GM23338 (cell line): ENCODE results near the gene DHRSX. TPM values are rescaled to one million over a fixed set of nuclear protein-coding genes. Genes with fewer than 3 reads are reported as not detected.
A peak's percentile ranks its signal among the peaks of the same experiment; 100 is the strongest.
"Not testable (repeated sequence)": the region's sequence is repeated elsewhere in the genome, so short reads cannot be mapped to it uniquely, and the experiment has no call there.

Experiments used
- ATAC-seq: fragments of 200-7000 bp; cut with Tn5 transposase; 3 replicates; pipeline ENCODE4 v1.9.1; 2020
- DNase-seq: peaks from one replicate; pipeline ENCODE4 v3.0.0-alpha.2; 2015; ENCODE audit warnings: low spot score
- H2AFZ ChIP-seq: fragments of 200-600 bp; sonication (generic); 2 replicates; pipeline ENCODE4 v1.8.0; 2016; ENCODE audit warnings: antibody characterized with exemption, mild to moderate bottlenecking, moderate library complexity
- H3F3A ChIP-seq: fragments of 200-600 bp; sonication (generic); replicated peaks from 2 replicates; pipeline ENCODE4 v1.8.0; 2017; ENCODE audit warnings: antibody characterized with exemption, mixed run types, low read depth
- H3K27ac ChIP-seq: fragments of 200-600 bp; sonication (generic); 2 replicates; pipeline ENCODE4 v1.6.1; 2016; ENCODE audit warnings: low read depth
- H3K27me3 ChIP-seq: fragments of 200-600 bp; sonication (generic); 2 replicates; pipeline ENCODE4 v1.8.0; 2016; ENCODE audit warnings: mild to moderate bottlenecking, mixed run types, moderate library complexity; ENCODE audit not compliant: insufficient read depth
- H3K36me3 ChIP-seq: fragments of 200-600 bp; sonication (generic); 2 replicates; pipeline ENCODE4 v1.8.0; 2016; ENCODE audit warnings: mild to moderate bottlenecking; ENCODE audit not compliant: insufficient read depth
- H3K4me1 ChIP-seq: fragments of 200-600 bp; sonication (generic); 2 replicates; pipeline ENCODE4 v1.8.0; 2016; ENCODE audit warnings: mild to moderate bottlenecking, moderate library complexity; ENCODE audit not compliant: insufficient read depth
- H3K4me2 ChIP-seq: fragments of 200-600 bp; sonication (generic); 2 replicates; pipeline ENCODE4 v1.7.1; 2017; ENCODE audit warnings: mixed run types
- H3K4me3 ChIP-seq: fragments of 200-600 bp; sonication (generic); 2 replicates; pipeline ENCODE4 v1.6.1; 2016; ENCODE audit warnings: mixed run types
- H3K79me2 ChIP-seq: fragments of 200-600 bp; sonication (generic); replicated peaks from 2 replicates; pipeline ENCODE4 v1.8.0; 2017; ENCODE audit warnings: mild to moderate bottlenecking; ENCODE audit not compliant: insufficient read depth
- H3K9me2 ChIP-seq: fragments of 200-600 bp; sonication (generic); 2 replicates; pipeline ENCODE4 v1.8.0; 2017; ENCODE audit not compliant: insufficient read depth
- H4K20me1 ChIP-seq: fragments of 200-600 bp; sonication (generic); replicated peaks from 2 replicates; pipeline ENCODE4 v1.8.0; 2017; ENCODE audit warnings: mild to moderate bottlenecking; ENCODE audit not compliant: insufficient read depth
- H3K27ac Mint-ChIP-seq: 2 replicates; pipeline ENCODE4 v1.8.0; 2020; ENCODE audit warnings: inconsistent platforms, mild to moderate bottlenecking, moderate library complexity, mixed read lengths
- H3K27me3 Mint-ChIP-seq: 3 replicates; pipeline ENCODE4 v1.8.0; 2022; ENCODE audit warnings: low read depth, mild to moderate bottlenecking, moderate library complexity, mixed read lengths, inconsistent platforms; ENCODE audit not compliant: insufficient read depth, poor library complexity
- H3K36me3 Mint-ChIP-seq: 3 replicates; pipeline ENCODE4 v1.8.0; 2021; ENCODE audit warnings: low read depth, mild to moderate bottlenecking, inconsistent platforms, moderate library complexity, mixed read lengths
- H3K4me1 Mint-ChIP-seq: 3 replicates; pipeline ENCODE4 v1.8.0; 2020; ENCODE audit warnings: mild to moderate bottlenecking, inconsistent platforms, mixed read lengths
- H3K4me3 Mint-ChIP-seq: 3 replicates; pipeline ENCODE4 v1.8.0; 2021; ENCODE audit warnings: moderate library complexity, mild to moderate bottlenecking, inconsistent platforms, mixed read lengths
- H3K9me3 Mint-ChIP-seq: 3 replicates; pipeline ENCODE4 v1.8.0; 2020; ENCODE audit warnings: moderate library complexity, mild to moderate bottlenecking, inconsistent platforms, mixed read lengths
- CREB1 ChIP-seq: fragments of 250-450 bp; sonication (Bioruptor Pico); IDR thresholded peaks from 2 replicates; pipeline ENCODE4 v1.5.0; 2020; ENCODE audit warnings: low read depth, mild to moderate bottlenecking, moderate library complexity
- CTCF ChIP-seq, 2 experiments: fragments of 200-600 bp in 1 of 2; sonication (generic) in 1 of 2; conservative IDR thresholded peaks; 2 replicates each; pipeline versions ENCODE4 v1.5.1 to v1.6.1; 2016 to 2017; ENCODE audit warnings: antibody characterized with exemption in 2 of 2, low read depth in 2 of 2, mild to moderate bottlenecking in 2 of 2, moderate library complexity in 1 of 2
- ETS1 ChIP-seq: IDR thresholded peaks from 2 replicates; pipeline ENCODE4 v1.6.1; 2016; ENCODE audit warnings: antibody characterized with exemption
- EZH2 ChIP-seq: fragments of 200-600 bp; sonication (generic); IDR thresholded peaks from one replicate; pipeline ENCODE4 v1.8.0; 2017; ENCODE audit warnings: antibody characterized with exemption, mild to moderate bottlenecking, low read depth; ENCODE audit not compliant: unreplicated experiment
- EZH2phosphoT487 ChIP-seq: fragments of 200-600 bp; sonication (generic); IDR thresholded peaks from one replicate; pipeline ENCODE4 v1.8.1; 2018; ENCODE audit warnings: antibody characterized with exemption; ENCODE audit not compliant: unreplicated experiment
- JUNB ChIP-seq: IDR thresholded peaks from one replicate; pipeline ENCODE4 v1.6.1; 2016; ENCODE audit warnings: antibody characterized with exemption; ENCODE audit not compliant: unreplicated experiment
- POLR2AphosphoS5 ChIP-seq: IDR thresholded peaks from 2 replicates; pipeline ENCODE4 v1.6.1; 2016; ENCODE audit warnings: antibody characterized with exemption, low read depth
- REST ChIP-seq: IDR thresholded peaks from one replicate; pipeline ENCODE4 v1.6.1; 2018; ENCODE audit warnings: antibody characterized with exemption; ENCODE audit not compliant: unreplicated experiment
- polyA plus RNA-seq: library from polyadenylated mRNA; unstranded; fragments of >200 nt; fragmentation: Nextera tagmentation; extraction: Ambion mirVana; gene quantifications from 2 replicates; pipeline ENCODE4 v1.2.1, GENCODE V29; 2016
- total RNA-seq: library from RNA; depleted of rRNA; stranded (reverse); fragments of >200 nt; shearing (Covaris generic); gene quantifications from 2 replicates; pipeline ENCODE4 v1.2.3, GENCODE V29; 2014

The DHRSX gene
- total and polyA plus RNA-seq, 2 experiments from 2014 or later, result 33.9 to 43.0 TPM

GRCh38 chrX:2271595-2271994, 229.2 kb downstream of the DHRSX start:
- H4K20me1 ChIP-seq, ATAC-seq, H3K27me3 Mint-ChIP-seq, H2AFZ ChIP-seq, H3K27me3 ChIP-seq, H3K79me2 ChIP-seq, H3K4me2 ChIP-seq, H3K36me3 ChIP-seq, H3F3A ChIP-seq, H3K4me3 ChIP-seq, H3K4me3 Mint-ChIP-seq, DNase-seq, H3K9me2 ChIP-seq: not testable (repeated sequence)
- H3K4me1 Mint-ChIP-seq, result peaks cover 12% of the 10 kb centered on the region
- peak overlapping the region; percentile 24; the same call in 1 of the 2 replicates for H3K27ac ChIP-seq
- H3K36me3 Mint-ChIP-seq, result peaks cover 37% of the 10 kb centered on the region
- H3K27ac Mint-ChIP-seq, result peak overlapping the region; percentile 55; the same call in 1 of the 2 replicates
- H3K4me1 ChIP-seq, result peaks cover 11% of the 10 kb centered on the region; the same call in 1 of the 2 replicates
- peaks cover 14% of the 10 kb centered on the region for H3K9me3 Mint-ChIP-seq

- not testable (repeated sequence) for DNase-seq, H3K4me2 ChIP-seq, H3K36me3 ChIP-seq, ATAC-seq, H2AFZ ChIP-seq, H3K27ac ChIP-seq, H3K79me2 ChIP-seq, H4K20me1 ChIP-seq, H3K4me3 ChIP-seq, H3K4me3 Mint-ChIP-seq, H3K27me3 Mint-ChIP-seq, H3K9me2 ChIP-seq, H3K27me3 ChIP-seq, H3F3A ChIP-seq
- Mint-ChIP-seq H3K4me1 (peaks cover 12% of the 10 kb centered on the region), H3K27ac (peak overlapping the region; percentile 55; the same call in 1 of the 2 replicates), H3K36me3 (peaks cover 40% of the 10 kb centered on the region), H3K9me3 (peaks cover 10% of the 10 kb centered on the region)
- H3K4me1 ChIP-seq, result peaks cover 11% of the 10 kb centered on the region; the same call in 1 of the 2 replicates
Measured at GRCh38 chrX:2270783-2271182, 230.0 kb downstream of the DHRSX start.

- no peak overlapping the region for H3K4me3 ChIP-seq
- ATAC-seq (no peak), DNase-seq (no peak)
- peaks cover 3% of the 10 kb centered on the region; the same call in 1 of the 2 replicates for H3K79me2 ChIP-seq
- H3K36me3 ChIP-seq, result no peaks in the 10 kb centered on the region; the same call in 1 of the 2 replicates
- H4K20me1 ChIP-seq, result no peaks in the 10 kb centered on the region
- Mint-ChIP-seq H3K36me3 (peaks cover 52% of the 10 kb centered on the region), H3K4me3 (no peak overlapping the region), H3K27me3 (peaks cover 22% of the 10 kb centered on the region), H3K4me1 (peaks cover 14% of the 10 kb centered on the region), H3K9me3 (peaks cover 18% of the 10 kb centered on the region), H3K27ac (no peak overlapping the region)
- no peaks in the 10 kb centered on the region for H3K9me2 ChIP-seq
- H3F3A ChIP-seq, result 0 out of 2 replicates have a peak, but pooled peaks cover 4% of the 10 kb centered on the region
- no peak overlapping the region for H3K27ac ChIP-seq
- H3K4me2 ChIP-seq, result no peak overlapping the region
- TF ChIP-seq CTCF (conservative IDR thresholded peaks at IDR 0.05; ENCODE audit: low read depth in 2 of 2) (no peak), ETS1 (no peak), JUNB (no peak), REST (no peak), CREB1 (CRISPR knock-in tag) (no peak), EZH2phosphoT487 (no peak), POLR2AphosphoS5 (no peak), EZH2 (no peak)
- H2AFZ ChIP-seq, result no peak overlapping the region
- H3K4me1 ChIP-seq, result peaks cover 14% of the 10 kb centered on the region
- no peaks in the 10 kb centered on the region for H3K27me3 ChIP-seq
Measured at GRCh38 chrX:2267890-2268289, 232.9 kb downstream of the DHRSX start.
